ENCODE data around the gene TEX53. TPM values are rescaled to one million over a fixed set of nuclear protein-coding genes. Genes with fewer than 3 reads are reported as not detected.

TEX53 gene
- total RNA-seq, 1 experiment from 2014 or later: not detected

- no peak for DNase-seq
- Histone ChIP-seq H3K27ac (no peak overlapping the region), H3K27me3 (no peaks in the 10 kb centered on the region), H3K9me3 (replicated peaks) (no peaks in the 10 kb centered on the region), H3K4me1 (0 out of 2 replicates have a peak, but pooled peaks cover 3% of the 10 kb centered on the region), H3K36me3 (peaks cover 17% of the 10 kb centered on the region), H3K4me3 (no peak overlapping the region)
These were observed 24.0 kb downstream of the TEX53 start for GRCh38 chr9:114633438-114634089.

GRCh38 chr9:114631166-114631565 is 26.4 kb downstream of the TEX53 start:
- no peaks in the 10 kb centered on the region for H3K9me3 ChIP-seq (replicated peaks)
- H3K27me3 ChIP-seq: no peaks in the 10 kb centered on the region
- peaks cover 17% of the 10 kb centered on the region for H3K36me3 ChIP-seq
- 0 out of 2 replicates have a peak, but pooled peaks cover 3% of the 10 kb centered on the region for H3K4me1 ChIP-seq
- H3K27ac ChIP-seq: no peak overlapping the region
- DNase-seq: no peak
- H3K4me3 ChIP-seq: no peak overlapping the region

- Histone ChIP-seq H3K4me1 (0 out of 2 replicates have a peak, but pooled peaks cover 3% of the 10 kb centered on the region), H3K36me3 (peaks cover 14% of the 10 kb centered on the region), H3K9me3 (replicated peaks) (no peaks in the 10 kb centered on the region), H3K27me3 (no peaks in the 10 kb centered on the region), H3K27ac (no peak overlapping the region), H3K4me3 (no peak overlapping the region)
- peak in 1 of 2 experiments; percentile 36 for DNase-seq
These were observed 28.0 kb downstream of the TEX53 start for GRCh38 chr9:114629563-114630090.

GRCh38 chr9:114627553-114627952 is 30.1 kb downstream of the TEX53 start:
- Histone ChIP-seq H3K9me3 (replicated peaks) (no peaks in the 10 kb centered on the region), H3K4me3 (no peak overlapping the region), H3K4me1 (0 out of 2 replicates have a peak, but pooled peaks cover 3% of the 10 kb centered on the region), H3K27ac (no peak overlapping the region), H3K36me3 (peaks cover 12% of the 10 kb centered on the region), H3K27me3 (no peaks in the 10 kb centered on the region)
- no peak for DNase-seq

- Histone ChIP-seq H3K4me1 (0 out of 2 replicates have a peak, but pooled peaks cover 3% of the 10 kb centered on the region), H3K36me3 (peaks cover 11% of the 10 kb centered on the region), H3K9me3 (replicated peaks) (no peaks in the 10 kb centered on the region), H3K27me3 (no peaks in the 10 kb centered on the region), H3K27ac (no peak overlapping the region), H3K4me3 (no peak overlapping the region)
- DNase-seq: no peak
These were observed 31.1 kb downstream of the TEX53 start for GRCh38 chr9:114626415-114627020.

- Histone ChIP-seq H3K9me3 (replicated peaks) (no peaks in the 10 kb centered on the region), H3K36me3 (peaks cover 8% of the 10 kb centered on the region; the same call in 1 of the 2 replicates), H3K27me3 (no peaks in the 10 kb centered on the region), H3K27ac (no peak overlapping the region), H3K4me1 (0 out of 2 replicates have a peak, but pooled peaks cover under 1% of the 10 kb centered on the region), H3K4me3 (no peak overlapping the region)
- no peak for DNase-seq
These were observed 32.9 kb downstream of the TEX53 start for GRCh38 chr9:114624677-114625076.

- Histone ChIP-seq H3K27ac (no peak overlapping the region), H3K9me3 (replicated peaks) (no peaks in the 10 kb centered on the region), H3K4me3 (no peak overlapping the region), H3K4me1 (peaks cover 5% of the 10 kb centered on the region; the same call in 1 of the 2 replicates), H3K36me3 (peaks cover 6% of the 10 kb centered on the region; the same call in 1 of the 2 replicates), H3K27me3 (no peaks in the 10 kb centered on the region)
- no peak for DNase-seq
These were observed 35.5 kb downstream of the TEX53 start for GRCh38 chr9:114621975-114622609.

GRCh38 chr9:114621561-114621960 is 36.0 kb downstream of the TEX53 start:
- Histone ChIP-seq H3K4me1 (peaks cover 7% of the 10 kb centered on the region; the same call in 1 of the 2 replicates), H3K27me3 (no peaks in the 10 kb centered on the region), H3K36me3 (peaks cover 6% of the 10 kb centered on the region; the same call in 1 of the 2 replicates), H3K9me3 (replicated peaks) (no peaks in the 10 kb centered on the region), H3K4me3 (no peak overlapping the region), H3K27ac (no peak overlapping the region)
- no peak for DNase-seq

GRCh38 chr9:114619191-114619761 is 38.3 kb downstream of the TEX53 start:
- H3K27ac ChIP-seq: no peak overlapping the region
- H3K36me3 ChIP-seq: peaks cover 6% of the 10 kb centered on the region; the same call in 1 of the 2 replicates
- no peak overlapping the region for H3K4me3 ChIP-seq
- H3K4me1 ChIP-seq: peaks cover 7% of the 10 kb centered on the region; the same call in 1 of the 2 replicates
- DNase-seq: no peak
- no peaks in the 10 kb centered on the region for H3K9me3 ChIP-seq (replicated peaks)
- H3K27me3 ChIP-seq: no peaks in the 10 kb centered on the region

- peaks cover 6% of the 10 kb centered on the region; the same call in 1 of the 2 replicates for H3K36me3 ChIP-seq
- H3K4me3 ChIP-seq: no peak overlapping the region
- H3K4me1 ChIP-seq: peaks cover 7% of the 10 kb centered on the region; the same call in 1 of the 2 replicates
- H3K27me3 ChIP-seq: no peaks in the 10 kb centered on the region
- no peaks in the 10 kb centered on the region for H3K9me3 ChIP-seq (replicated peaks)
- DNase-seq: peak; percentile 19 to 40
- no peak overlapping the region for H3K27ac ChIP-seq
These were observed 40.7 kb downstream of the TEX53 start for GRCh38 chr9:114616684-114617520.

GRCh38 chr9:114614373-114614772 is 43.2 kb downstream of the TEX53 start:
- Histone ChIP-seq H3K27ac (no peak overlapping the region), H3K9me3 (replicated peaks) (no peaks in the 10 kb centered on the region), H3K27me3 (no peaks in the 10 kb centered on the region), H3K4me3 (no peak overlapping the region), H3K4me1 (peaks cover 7% of the 10 kb centered on the region; the same call in 1 of the 2 replicates), H3K36me3 (peaks cover 2% of the 10 kb centered on the region; the same call in 1 of the 2 replicates)
- DNase-seq: no peak

GRCh38 chr9:114613919-114614318 is 43.7 kb downstream of the TEX53 start:
- no peak for DNase-seq
- Histone ChIP-seq H3K4me1 (peaks cover 7% of the 10 kb centered on the region; the same call in 1 of the 2 replicates), H3K36me3 (peaks cover 2% of the 10 kb centered on the region; the same call in 1 of the 2 replicates)

GRCh38 chr9:114613087-114613486 is 44.5 kb downstream of the TEX53 start:
- no peak overlapping the region for H3K4me3 ChIP-seq
- no peak for DNase-seq
- no peaks in the 10 kb centered on the region for H3K9me3 ChIP-seq (replicated peaks)
- H3K36me3 ChIP-seq: no peaks in the 10 kb centered on the region
- no peak overlapping the region for H3K27ac ChIP-seq
- H3K27me3 ChIP-seq: no peaks in the 10 kb centered on the region
- peaks cover 7% of the 10 kb centered on the region; the same call in 1 of the 2 replicates for H3K4me1 ChIP-seq

More at GRCh38 chr9:114613919-114614318, 43.7 kb downstream of the TEX53 start:
- Histone ChIP-seq H3K9me3 (replicated peaks) (no peaks in the 10 kb centered on the region), H3K27me3 (no peaks in the 10 kb centered on the region), H3K4me3 (no peak overlapping the region), H3K27ac (no peak overlapping the region)

Measured in SJCRH30 (cell line).